Stimulated activated CD4-positive, alpha-beta T cell treated with anti-CD3 and anti-CD28 coated beads, Interleukin-1b, Interleukin-23, amount 100 ng/mL, for 48 hours (primary cell): ENCODE results near the gene CSNK2B.
"Not testable (repeated sequence)": the region's sequence is repeated elsewhere in the genome, so short reads cannot be mapped to it uniquely, and the experiment has no call there.

ENCODE experiments used
- DNase-seq: peaks from one replicate; pipeline ENCODE4 v3.0.0-alpha.2; 2020

CSNK2B gene

GRCh38 chr6:31691078-31691463 lies 25.2 kb downstream of the CSNK2B start:
- DNase-seq = no peak

DNA sequence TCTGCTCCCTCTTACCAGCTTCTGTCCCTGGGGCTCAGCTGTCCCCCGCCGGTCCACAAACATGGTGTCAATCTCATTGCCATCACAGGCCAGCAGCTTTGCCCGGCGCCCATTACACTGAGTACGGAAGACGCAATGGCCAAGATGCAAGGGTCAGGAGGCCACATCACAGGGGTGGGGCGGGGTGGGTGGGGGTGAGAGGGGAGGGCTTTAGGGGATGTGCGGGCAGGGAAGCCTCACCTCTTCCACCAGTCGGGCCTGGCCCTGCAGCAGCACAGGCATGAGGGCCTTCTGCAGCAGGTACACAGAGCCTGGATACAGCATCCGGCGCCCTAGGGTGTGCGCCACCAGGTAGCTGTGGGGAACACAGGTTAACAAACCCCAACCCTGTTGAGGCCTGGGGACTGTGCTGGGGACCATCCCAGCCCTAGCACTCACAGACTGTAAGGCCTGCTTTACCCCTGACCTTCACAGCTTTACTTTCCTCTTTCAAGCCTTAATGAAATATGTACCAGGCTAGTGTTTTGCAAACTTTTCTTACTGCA lies 25.8 kb downstream of the CSNK2B start:
- DNase-seq = no peak

- no peak for DNase-seq
These were observed 26.5 kb downstream of the CSNK2B start for GRCh38 chr6:31692353-31692752.

GRCh38 chr6:31692886-31693285 lies 27.0 kb downstream of the CSNK2B start:
- DNase-seq = no peak

GRCh38 chr6:31693535-31693934 lies 27.7 kb downstream of the CSNK2B start:
- DNase-seq = no peak

- peak; percentile 21 for DNase-seq
These were observed 31.7 kb downstream of the CSNK2B start for GRCh38 chr6:31697555-31697954.

DNA sequence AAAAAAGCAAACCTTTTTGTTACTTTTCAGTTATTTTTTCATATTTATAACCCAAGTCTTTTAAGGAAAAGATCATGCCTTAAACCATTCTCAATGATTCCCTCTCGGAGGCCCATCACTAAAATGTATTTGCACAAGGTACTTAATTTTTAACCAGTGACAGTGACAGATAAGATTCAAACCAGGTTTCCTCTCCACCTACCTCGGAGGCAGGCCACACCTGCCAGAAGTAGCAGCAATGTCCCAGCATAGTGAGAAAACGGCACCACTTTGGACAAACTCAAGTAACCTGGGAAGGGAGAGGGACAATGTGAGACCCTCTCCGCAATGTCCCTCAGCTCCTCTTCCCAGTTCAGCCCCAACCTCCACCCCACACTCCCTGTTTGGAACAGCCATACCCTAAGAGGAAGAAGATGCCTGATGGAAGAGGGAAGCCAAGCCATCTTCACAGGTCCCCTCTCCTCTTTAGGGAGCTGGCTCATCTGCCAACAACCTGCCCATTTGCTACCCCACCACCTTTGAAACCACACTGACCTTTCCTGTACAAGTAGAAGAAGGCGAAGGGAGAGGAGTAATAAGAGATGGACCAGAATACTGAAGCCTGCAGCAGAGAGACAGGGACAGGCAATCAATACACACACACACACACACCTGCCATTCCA lies 35.0 kb downstream of the CSNK2B start:
- no peak for DNase-seq

- DNase-seq = no peak
These were observed 36.0 kb downstream of the CSNK2B start for GRCh38 chr6:31701666-31702404.

DNA sequence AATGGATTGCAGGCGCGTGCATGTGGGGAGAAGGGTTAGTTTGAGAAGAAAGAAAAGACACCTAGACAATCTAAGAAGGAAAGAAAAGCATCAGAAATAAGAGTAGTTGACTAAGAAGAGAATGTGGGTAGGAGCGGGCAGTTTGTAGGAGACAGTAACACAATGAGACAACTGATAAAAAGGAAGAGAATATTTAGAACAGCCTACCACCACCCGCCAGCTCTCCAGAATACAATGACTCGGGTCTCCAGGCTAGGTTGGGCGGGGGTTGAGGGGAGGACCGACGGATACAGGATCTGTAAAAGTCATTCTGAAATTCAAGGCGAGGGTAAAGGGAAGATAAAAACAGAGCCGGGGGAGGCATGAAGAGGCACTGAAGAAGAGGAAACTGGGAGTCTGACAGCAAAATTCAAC lies 36.5 kb downstream of the CSNK2B start:
- peak; percentile 44 for DNase-seq

DNA sequence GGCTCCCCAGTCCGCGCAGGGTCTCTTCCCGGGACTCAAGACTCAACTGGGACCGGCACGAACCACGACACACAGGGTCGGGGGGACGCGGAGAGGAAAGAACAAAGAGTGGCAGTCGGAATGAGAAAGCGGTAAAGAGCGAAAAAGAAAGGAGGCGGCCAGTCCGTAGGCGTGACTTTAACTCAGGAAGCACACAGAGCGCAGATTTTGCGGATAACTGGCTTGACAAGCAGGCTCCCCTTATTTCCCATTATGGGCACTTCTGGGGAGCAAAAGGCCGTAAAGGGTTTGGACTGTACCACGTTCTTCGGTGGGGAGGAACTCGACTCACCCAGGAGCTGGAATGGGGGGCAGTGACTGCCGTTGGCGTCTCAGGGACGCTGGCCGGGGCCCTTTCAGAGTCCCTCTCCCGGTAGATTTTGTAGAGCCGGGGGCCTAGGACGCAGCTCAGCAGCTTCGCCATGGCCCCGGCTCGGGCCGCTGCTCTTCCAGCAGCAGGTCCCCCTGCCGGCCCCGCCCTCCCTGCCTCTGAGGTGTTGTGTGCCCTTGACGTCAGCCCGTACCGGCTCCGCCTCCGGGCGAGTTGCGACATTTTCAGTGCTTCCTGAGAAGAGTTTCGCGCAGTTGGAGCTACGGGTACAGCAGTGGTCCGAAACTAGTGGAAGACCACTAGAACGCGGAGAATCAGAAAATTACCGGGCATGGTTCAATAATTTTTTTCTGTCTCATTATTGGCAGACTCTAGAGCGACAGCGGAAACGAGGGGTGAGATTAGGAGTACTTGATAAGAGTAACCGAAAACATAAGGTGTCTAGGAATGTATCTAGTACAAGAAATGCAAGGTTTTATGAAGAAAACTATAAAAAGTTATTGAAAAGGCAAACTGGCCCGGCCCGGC lies 37.2 kb downstream of the CSNK2B start, which contains the start of gene ABHD16A:
TSS of gene ABHD16A (minus strand) at position 506 of the 898 bp plus-strand sequence. CDS start at position 463, 43 bp downstream.
- peak; percentile 97 for DNase-seq

GRCh38 chr6:31705931-31706330 lies 40.1 kb downstream of the CSNK2B start:
- no peak for DNase-seq

- no peak for DNase-seq
These were observed 40.7 kb downstream of the CSNK2B start, which contains the start of gene LY6G6F for GRCh38 chr6:31706599-31706998. Gene LY6G6F (plus strand): TSS chr6:31706866. CDS start chr6:31706907, 41 bp downstream.

GRCh38 chr6:31707701-31708100 lies 41.8 kb downstream of the CSNK2B start:
- no peak for DNase-seq

- no peak for DNase-seq
These were observed 42.3 kb downstream of the CSNK2B start for GRCh38 chr6:31708224-31708623.

- DNase-seq = not testable (repeated sequence)
These were observed 43.3 kb downstream of the CSNK2B start for GRCh38 chr6:31709157-31709556.

DNA sequence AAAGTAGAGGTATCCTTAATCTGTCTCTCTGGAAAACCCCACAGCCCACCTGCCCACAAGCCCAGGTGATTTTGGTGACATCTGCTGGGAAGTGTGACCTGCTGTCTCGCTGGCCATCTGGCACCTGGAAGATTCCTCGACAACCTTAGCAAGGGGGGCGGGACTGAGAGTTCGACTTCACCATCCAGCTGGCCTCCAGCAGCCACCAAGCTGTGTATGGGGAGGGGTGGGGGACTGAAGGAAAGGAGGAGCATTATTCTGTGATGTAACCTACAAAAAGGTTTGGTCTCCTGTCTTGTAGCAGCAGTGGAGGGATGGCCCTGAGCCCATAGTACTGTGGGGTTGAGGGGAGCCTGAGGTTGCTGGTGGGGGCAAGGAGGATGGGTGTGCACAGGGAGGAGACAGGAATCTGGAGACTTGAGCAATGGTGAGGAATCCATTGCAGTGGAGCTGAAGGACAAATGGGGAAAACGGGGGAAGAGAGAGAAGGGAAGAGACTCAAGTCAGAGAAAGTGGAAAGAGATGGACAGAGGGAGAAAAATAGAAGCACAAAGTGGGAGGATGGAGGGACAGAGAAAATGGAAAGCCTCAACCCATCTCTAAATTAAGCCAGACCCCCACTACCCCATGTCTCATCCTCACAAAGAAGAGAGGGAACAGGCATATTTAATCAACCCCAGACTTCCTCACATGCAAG lies 44.8 kb downstream of the CSNK2B start:
- DNase-seq = no peak

DNA sequence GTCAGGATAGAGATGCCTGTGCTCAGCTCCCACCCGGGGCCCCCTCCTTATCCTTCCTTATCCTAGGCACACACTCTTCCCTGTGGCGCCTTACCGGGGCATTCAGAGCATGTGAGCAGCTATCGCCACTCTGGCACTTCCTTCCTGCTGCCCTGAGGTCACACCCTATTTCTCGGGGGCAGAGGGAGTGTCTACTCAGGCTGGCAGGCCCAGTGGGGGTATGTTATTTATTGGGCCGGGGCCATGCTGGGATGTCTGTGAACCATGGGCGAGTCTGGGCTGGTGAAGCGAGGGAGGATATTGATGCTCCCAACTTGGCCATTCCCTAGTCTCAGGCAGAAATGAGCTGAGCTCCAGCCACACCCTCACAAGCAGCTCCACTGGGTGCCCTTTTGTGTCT lies 45.4 kb downstream of the CSNK2B start:
- DNase-seq = no peak

- DNase-seq = no peak
These were observed 46.4 kb downstream of the CSNK2B start for GRCh38 chr6:31712296-31712695.

GRCh38 chr6:31713465-31713864 lies 47.6 kb downstream of the CSNK2B start:
- no peak for DNase-seq

- no peak for DNase-seq
These were observed 48.3 kb downstream of the CSNK2B start for GRCh38 chr6:31713991-31714684.
